ENCODE results near the gene LARGE1.

The LARGE1 gene

GRCh38 chr22:33227791-33228190 lies 692.5 kb downstream of the LARGE1 start:
- no peak for DNase-seq (ENCODE audit: low read depth)

GRCh38 chr22:33224841-33225240 lies 695.4 kb downstream of the LARGE1 start:
- DNase-seq (ENCODE audit: low read depth) = no peak
